Measurements from ENCODE around the gene DDX10.

DNA sequence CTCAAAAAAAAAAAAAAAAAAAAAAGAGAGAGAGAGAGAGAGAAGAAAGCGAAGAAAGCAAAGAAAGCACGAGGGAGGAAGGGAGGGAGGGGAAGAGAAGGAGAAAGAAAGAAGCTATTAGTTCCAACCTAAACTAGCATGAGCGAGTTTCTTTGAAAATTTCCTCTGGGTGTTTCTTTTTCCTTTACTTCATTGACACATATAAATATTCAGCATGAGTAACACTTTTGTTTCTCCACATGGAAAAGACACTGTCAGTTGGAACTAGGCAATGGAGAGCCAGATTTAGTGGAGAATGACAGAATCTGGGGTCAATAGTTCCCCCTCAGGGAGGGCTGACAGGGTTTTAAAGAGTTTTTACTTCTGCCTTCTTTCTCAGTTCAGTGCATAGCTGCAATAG is 257.4 kb downstream of the DDX10 start:
- TF ChIP-seq, protein P1, sequence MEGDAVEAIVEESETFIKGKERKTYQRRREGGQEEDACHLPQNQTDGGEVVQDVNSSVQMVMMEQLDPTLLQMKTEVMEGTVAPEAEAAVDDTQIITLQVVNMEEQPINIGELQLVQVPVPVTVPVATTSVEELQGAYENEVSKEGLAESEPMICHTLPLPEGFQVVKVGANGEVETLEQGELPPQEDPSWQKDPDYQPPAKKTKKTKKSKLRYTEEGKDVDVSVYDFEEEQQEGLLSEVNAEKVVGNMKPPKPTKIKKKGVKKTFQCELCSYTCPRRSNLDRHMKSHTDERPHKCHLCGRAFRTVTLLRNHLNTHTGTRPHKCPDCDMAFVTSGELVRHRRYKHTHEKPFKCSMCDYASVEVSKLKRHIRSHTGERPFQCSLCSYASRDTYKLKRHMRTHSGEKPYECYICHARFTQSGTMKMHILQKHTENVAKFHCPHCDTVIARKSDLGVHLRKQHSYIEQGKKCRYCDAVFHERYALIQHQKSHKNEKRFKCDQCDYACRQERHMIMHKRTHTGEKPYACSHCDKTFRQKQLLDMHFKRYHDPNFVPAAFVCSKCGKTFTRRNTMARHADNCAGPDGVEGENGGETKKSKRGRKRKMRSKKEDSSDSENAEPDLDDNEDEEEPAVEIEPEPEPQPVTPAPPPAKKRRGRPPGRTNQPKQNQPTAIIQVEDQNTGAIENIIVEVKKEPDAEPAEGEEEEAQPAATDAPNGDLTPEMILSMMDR (IDR thresholded peaks at IDR 0.05): no peak
- TF ChIP-seq ZFX (IDR thresholded peaks at IDR 0.05; ENCODE audit: borderline replicate concordance): no peak
